GM19467 (cell line): ENCODE data around the gene TC2N.
"Not testable (repeated sequence)": the region's sequence is repeated elsewhere in the genome, so short reads cannot be mapped to it uniquely, and the experiment has no call there.

ENCODE experiments used
- ATAC-seq: cut with Tn5 transposase; IDR thresholded peaks from one replicate; pipeline ENCODE4 v1.9.1; 2021; ENCODE audit warnings: mild to moderate bottlenecking, moderate library complexity; ENCODE audit not compliant: unreplicated experiment

Gene TC2N

DNA sequence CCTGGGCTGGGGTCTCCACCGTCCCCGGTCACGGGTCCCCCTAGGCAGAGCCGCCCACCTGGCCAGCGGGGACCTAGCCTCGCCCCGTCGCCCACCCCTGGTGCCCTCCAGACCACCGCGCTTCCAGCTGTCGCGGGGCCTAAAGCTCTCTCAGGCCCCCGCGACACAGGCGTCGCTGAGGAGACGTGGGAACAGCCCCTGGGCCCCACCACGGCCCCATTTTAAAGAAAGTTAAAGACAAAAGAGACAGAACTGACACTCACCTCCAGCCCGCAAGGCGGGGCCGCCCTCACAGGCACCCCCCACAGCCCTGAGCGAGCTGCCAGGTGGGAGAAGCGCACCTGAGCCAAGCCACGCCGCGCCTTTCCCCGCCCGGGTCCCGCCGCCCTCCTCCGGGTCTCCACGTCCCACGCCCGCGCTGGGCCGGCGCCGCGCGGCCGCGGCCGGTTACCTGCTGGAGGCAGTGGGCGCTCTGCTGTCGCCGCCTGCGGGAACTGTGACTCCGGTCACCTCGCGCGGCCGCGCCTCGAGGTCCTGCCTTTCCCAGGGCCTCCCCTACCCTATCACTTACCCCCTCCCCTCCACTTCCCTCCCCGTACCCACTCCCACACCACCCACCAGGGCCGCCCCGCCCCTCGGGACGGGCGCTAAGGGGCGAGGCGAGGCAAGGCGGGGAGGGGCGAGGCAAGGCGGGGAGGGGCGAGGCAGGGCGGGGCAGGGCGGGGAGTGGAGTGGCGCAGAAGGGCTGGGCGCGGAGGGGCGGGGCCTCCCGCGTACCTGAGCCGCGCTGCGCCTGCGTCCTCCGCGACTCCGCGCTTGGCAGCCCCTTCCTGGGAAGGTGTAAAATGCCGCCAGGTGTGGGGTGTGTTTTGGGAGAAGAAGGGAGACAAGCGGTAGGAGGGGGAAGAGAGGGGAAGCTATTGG is 31.2 kb downstream of the TC2N start:
- peak; percentile 47 for ATAC-seq

DNA sequence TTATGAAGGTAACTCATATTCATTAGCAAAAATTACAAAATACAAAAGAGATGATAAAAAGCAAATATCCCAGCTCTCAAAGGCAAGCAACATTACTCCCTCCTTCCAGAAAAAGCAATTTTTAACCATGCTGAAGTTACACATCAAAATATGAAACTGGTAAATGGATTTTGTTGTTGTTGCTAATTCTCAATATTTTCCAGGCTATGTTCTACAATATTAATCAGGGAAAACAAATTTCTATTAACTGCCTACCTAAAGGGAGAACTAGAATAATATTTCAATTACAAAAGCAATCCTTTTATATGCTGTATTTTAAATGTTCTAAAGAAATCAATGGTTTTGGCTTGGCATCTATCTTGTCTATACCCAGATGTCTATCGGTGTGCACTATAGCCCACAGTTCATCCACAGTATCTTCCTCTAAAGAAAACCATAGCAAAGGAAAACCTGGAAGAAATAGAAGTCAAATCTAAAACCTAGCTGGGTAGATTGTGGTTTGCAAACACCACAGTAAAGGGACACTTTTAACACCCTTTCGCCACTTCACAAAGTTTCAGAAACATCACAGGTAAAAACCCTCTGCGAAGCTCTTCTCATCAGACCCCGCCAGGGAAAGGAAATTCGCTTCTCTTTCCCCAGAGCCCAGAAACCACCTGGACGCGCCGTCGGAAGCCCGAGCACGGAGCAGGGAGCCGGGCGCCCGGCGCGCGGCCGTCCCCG is 32.0 kb downstream of the TC2N start:
- ATAC-seq, result no peak

DNA sequence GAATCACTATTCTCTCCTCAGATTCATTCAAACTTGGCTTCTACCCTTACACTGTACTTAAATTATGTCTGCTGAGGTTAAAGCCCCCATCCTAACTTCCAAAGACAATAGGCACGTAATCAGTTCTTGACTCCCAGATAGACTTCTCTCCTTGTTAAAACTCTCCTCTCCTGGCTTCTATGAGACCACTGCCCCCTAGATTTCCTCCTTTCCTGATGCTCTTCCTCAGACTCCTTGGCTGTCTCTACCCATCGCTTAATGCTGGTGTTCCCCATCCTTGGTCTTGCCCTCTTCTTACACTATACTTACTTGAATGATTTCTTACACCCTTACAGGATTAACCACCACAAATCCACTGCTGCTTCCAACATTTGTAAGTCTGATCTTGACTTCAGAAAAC is 32.8 kb downstream of the TC2N start:
- ATAC-seq, result no peak

DNA sequence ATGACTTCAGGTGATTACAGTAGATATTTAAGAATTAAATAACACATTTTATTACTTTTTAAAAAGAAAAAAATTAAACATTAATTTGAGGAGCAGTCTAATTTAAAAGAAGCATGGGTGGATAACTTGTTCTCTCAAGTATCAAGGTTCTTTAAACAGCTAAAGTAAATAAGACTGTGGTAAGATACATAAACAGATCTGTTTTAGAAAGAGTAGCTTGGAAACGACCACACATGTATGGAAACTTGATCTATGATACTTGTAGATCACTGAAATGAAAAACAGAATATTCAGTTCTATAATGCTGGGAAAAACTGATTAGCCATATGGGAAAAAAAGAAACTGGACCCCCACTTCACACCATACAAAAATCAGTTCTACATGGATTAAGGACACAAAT is 36.0 kb downstream of the TC2N start:
- ATAC-seq, result no peak

DNA sequence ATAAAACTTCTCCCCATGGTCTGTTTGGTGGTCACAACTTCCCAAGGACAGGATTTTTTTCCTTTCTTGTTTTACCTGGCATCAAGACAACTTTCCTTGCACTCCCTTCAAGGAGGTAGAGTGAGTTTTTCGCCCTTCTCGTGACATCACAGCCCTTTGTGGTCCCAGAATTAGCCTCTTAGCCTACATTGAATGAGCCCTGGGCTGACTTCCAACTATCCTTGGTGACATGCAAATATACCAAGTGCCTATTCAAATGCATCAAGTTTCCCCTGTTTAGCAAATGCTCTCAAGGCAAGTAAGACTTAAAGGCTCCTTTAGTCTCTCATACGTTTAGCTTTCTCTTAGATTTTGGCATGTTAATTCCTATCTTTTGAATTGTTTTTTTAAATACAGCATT is 36.6 kb downstream of the TC2N start:
- ATAC-seq, result peak; percentile 57

DNA sequence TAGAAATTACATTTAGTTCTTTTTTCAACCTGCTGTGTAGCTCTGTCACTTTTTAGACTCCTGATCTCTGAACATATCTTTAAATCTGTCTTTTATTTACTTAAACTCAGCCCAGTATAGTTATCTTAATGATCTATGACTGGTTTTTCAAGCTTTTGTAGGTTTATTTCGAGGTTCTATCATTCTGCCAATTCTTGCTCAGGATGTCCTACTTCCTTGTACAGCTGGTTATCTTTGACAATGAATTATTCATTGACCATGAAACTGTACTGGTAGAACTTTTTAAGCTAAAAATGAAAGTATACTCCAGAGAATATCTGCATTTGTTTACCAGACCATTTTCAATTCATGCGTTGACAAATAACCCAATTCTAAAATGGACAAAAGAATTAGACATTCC is 37.8 kb downstream of the TC2N start:
- ATAC-seq, result no peak

DNA sequence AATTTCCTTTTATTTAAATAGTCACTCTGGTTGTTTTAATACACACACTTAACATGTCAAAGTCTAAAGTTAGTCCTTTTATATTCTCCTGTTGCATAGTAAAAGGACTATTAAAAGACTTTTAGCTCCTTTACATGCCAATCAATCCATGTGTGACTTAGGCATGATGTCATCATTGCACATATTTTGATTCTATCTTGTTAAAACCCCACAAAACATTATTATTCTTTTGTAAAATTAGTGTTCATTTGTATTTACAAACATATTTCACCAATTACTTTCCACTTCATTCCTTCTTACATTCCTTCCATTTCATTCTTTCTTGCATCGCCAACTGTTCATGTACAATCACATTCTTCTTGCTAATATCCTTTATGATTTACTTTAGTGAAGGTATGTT is 39.6 kb downstream of the TC2N start:
- ATAC-seq, result no peak

DNA sequence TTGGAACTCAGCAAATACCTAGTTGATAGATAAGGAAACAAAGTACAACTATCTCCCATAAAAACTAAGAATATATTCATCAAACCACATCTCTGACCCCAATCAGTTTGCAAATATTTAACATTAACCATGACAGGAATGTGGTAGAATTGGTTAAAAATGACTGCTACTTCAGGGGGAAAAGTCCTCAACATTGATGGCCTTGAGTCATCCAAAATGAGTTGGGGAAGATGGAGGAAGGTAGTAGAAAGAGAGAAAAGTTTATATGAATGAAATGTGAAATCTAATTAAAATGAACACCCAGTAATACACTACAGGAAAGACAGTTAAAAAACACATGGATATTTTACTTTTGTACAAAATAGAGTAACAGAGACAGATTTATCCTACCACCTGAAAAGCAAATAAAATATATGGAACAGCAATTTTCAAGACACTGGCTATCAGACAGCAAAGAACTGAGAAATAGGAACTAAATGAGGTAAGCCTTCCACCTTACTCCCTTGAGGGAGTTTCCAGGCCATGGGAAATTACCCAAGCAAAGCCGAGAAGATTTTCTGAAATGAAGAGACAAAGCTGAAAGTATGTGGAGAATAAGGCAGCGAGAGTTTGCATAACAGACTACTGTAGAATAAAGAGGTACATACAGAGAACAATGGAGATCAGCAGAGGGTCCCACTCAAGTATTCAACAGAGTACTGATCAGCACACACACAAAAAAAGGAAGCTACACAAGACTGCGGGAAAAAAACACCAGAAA is 49.6 kb downstream of the TC2N start:
- no peak for ATAC-seq

DNA sequence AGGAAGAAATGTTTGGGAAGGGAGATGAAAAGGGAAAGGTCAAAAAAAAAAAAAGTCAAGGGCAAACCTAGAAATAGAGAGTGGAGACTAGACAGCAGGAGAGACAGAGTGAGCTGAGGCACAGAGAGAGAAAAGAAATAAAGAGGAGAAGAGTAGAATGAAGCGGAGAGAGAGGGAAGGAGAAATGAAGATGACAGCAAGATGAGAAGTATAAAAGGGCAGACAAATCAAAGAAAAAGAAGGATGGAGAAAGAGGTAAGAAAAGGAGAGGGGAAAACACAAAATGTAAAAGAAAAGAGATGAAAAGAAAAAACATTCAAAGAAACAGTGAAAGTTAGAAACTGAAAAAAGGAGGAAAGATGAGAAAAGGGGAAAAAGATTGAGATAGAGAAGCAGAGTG is 53.0 kb downstream of the TC2N start:
- ATAC-seq, result no peak

DNA sequence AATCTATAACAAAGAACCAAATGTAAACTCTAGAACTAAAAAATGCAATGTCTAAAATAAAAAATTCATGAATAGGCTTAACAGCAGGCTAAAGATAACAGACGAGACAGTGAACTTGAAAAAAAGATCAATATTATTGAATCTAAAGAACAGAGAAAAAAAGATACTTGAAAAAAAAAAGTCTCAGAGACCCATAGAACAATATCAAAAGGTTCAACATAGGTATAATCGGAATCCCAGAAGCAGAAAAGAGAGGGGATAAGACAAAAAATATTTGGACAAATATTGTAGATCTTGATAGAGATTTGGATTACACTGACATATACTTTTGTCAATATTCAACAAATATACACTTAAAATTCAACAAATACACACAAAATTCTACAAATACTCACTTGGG is 56.6 kb downstream of the TC2N start:
- ATAC-seq, result no peak

DNA sequence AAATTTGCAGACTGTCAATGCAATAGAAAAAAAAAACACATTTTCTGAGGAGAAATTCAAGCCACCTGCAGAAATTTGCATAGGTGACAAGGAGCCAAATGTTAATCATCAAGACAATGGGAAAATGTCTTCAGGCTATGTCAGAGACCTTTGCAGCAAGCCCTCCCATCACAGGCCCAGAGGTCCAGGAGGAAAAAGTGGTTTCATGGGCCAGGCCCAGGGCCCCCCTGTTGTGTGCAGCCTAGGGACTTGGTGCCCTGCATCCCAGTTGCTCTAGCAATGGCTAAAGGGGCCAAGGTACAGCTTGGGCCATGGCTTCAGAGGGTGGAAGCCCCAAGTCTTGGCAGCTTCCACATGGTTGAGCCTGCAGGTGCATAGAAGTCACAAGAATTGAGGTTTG is 60.6 kb downstream of the TC2N start:
- ATAC-seq, result no peak

DNA sequence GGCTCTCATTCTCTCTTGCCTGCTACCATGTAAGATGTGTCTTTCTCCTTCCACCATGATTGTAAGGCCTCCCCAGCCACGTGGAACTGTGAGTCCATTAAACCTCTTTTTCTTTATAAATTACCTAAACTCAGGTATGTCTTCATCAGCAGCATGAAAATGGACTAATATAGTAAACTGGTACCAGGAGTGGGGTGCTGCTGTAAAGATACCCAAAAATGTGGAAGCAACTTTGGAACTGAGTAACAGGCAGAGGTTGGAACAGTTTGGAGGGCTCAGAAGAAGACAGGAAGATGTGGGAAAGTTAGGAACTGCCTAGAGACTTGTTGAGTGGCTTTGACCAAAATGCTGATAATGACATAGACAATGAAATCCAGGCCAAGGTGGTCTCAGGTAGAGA is 61.2 kb downstream of the TC2N start:
- ATAC-seq, result not testable (repeated sequence)

DNA sequence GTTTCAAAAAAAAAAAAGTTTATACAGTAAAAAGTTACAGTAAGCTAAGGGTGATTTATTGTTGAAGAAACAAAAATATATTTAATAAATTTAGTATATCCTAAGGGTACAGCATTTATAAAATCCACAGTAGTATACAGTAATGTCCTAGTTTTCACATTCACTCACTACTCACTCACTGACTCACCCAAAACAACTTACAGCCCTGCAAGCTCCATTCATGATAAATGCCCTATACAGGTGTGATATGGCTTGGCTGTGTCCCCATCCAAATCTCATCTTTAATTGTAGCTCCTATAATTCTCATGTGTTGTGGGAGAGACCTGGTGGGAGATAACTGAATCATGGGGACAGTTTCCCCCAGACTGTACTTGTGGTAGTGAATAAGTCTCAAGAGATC is 61.7 kb downstream of the TC2N start:
- no peak for ATAC-seq

DNA sequence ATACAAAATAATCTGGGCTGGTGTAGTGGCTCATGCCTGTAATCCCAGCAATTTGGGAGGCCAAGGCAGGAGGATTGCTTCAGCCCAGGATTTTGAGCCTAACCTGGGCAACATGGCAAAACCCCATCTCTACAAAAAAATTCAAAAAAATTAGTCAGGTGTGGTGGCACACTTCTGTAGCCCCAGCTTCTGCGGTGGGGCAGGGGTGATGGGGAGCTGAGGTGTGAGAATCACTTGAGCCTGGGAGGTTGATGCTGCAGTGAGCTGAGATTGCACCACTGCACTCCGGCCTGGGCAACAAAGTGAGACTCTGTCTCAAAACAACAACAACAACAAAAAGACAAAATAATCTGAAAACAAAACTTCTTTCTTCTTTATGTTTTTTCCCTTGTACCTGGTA is 66.0 kb downstream of the TC2N start:
- ATAC-seq, result no peak

DNA sequence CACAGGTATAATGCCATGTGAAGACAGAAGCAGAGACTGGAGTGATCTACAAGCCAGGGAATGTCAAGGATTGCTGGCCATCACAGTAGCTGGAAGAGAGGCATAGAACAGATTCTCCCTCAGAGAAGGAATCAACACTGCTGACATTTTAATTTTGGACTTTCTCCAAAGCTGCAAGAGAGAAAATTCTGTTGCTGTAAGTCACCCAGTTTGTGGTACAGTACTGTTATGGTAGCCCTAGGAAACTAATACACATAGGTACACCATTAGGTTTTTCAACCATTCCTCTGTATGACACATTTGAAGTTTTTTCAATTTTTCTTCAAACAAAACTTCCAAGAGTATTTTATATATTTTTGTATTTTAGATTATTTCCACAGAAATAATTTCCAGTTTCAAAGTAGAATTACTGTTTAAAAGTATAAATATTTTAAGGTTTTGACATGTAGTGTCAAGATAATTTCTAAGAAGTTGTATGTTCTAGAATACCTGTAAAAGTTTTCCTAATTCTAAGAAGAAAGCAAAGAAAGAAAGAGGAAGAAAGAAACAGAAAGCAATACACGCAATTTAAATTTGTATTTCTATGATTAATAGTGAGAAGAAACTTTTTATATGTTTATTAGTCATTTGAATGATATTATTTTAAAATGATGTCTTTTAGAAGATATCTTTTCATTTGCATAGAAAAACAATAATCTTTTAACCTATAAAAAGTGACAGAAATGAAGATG is 70.6 kb downstream of the TC2N start:
- no peak for ATAC-seq

DNA sequence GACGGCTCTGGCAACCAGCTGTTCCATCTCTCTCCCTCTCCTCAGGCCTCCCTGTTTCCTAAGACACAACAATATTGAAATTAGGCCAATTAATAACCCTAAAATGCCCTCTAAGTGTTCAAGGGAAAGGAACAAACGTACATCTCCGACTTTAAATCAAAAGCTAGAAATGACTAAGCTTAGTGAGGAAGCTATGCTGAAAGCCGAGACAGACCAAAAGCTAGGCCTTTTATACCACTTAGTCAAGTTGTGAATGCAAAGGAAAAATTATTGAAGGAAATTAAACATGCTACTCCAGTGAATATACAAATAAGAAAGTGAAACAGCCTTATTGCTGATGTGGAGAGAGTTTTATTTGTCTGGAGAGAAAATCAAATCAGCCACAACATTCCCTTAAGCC is 73.6 kb downstream of the TC2N start:
- ATAC-seq, result no peak

DNA sequence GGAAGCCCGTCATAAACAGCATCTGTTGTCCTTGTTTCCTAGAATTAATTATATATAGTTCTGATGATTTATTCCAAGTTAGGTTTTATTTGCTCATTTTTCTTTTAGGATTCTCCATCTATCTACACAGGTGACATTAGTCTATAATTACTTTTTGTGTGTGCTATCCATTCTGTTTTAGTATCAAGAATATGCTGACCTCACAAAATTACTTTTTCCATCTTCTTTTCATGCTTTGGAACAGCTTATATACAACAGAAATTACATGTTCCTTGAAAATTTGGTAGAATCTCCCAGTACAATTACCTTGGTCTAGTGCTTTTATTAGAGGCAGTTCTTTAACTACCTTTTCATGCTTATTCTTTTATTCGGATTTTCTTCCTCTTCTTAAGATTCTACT is 81.1 kb downstream of the TC2N start:
- ATAC-seq, result no peak

DNA sequence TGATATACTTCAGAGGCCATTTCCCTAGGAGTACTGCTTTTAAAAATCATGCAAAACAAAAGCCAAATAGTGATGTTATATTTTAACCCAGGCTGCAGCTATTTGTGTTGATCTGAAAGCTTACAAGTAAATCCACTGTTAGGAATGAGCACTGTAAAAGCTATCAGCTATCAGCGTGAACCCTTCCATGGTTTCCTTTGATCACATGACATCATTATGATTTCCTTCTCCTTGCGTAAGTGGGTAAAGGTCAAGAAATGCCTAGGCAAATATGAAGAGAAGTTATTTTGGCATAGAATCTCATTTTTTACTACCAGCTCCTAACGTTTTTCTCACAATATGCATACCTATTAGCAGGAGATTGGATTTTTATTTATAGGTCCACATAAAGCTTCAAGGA is 86.9 kb downstream of the TC2N start:
- ATAC-seq, result no peak

DNA sequence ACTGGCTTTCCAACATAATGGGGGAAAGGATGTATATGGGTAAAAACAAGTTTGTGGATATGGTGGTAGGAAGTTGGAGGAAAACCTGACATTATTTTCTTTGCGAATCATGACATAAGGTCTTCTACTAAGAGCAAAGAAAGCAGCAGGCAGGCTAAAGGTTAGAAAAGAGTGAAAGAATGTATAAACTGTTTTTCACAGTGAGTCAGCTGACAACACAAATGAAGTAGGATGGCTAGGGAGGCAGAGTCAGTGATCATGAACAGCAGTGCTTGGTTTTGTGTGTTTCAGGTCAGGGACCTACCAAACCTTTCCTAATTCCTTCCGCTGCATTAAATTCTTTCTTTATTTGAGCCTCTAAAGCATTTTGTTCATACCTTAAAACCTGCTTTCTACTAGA is 89.1 kb downstream of the TC2N start:
- ATAC-seq, result no peak

DNA sequence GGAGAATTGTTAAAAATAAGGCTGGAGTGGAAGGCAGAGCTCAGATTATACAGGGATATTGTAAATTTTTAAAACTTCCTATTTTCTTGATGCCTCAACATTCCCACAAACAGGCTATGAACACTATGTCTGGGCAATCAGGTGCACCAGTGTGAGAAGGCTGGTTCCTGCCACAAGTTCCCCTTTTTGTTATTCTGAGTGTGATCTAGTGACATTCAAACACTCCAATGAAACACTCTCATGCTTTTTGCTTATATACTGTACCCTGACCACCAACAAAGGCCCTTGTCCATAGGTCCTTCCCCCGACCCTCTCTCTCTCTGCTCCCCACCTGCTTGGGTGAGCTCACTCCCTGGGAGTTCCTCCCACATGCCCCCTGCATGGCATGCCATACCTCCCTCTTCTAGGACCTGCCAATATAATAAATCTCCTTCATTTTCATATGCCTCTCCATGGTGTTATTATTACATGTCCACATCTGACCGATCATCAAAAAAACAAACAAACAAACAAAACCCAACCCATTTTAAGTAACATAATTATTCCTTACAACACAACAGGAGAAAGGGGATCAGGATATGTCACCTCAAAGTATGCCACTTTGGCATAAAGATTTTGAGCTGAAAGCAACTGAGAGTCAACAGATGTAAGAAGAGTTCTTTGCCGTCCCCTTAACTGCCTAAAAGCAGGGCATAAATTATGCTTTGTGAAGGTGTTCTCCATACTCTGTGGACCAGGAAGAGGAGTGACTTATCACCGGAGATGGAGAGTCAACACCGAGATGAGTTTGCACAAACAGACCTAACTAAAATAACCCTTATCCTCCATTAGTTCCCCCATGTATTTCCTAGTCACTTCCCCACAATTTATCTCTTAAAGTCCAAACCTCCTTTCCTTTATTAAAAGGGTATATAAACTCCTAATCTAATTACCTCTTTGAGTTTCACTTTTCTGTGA is 92.9 kb downstream of the TC2N start:
- no peak for ATAC-seq
